ENCODE measurements around the gene MYO16.

Gene MYO16

GRCh38 chr13:108786456-108787200, 157.2 kb downstream of the MYO16 start:
- H3K27ac ChIP-seq (ENCODE audit: poor library complexity, severe bottlenecking): no peak overlapping the region
- TF ChIP-seq CTCF (IDR thresholded peaks at IDR 0.05; ENCODE audit: poor library complexity, severe bottlenecking): no peak
- peaks cover 44% of the 10 kb centered on the region for H3K27me3 ChIP-seq (ENCODE audit: insufficient read depth, poor library complexity, severe bottlenecking)
- no peaks in the 10 kb centered on the region for H3K9me3 ChIP-seq (ENCODE audit: severe bottlenecking)
- H3K36me3 ChIP-seq (ENCODE audit: low read depth): no peaks in the 10 kb centered on the region
- no peaks in the 10 kb centered on the region for H3K4me1 ChIP-seq (ENCODE audit: insufficient read depth, poor library complexity, severe bottlenecking)
- ATAC-seq (ENCODE audit: low read depth) (no peak), DNase-seq (ENCODE audit: low spot score) (no peak)
- H3K4me3 ChIP-seq (ENCODE audit: severe bottlenecking): no peak overlapping the region

- Histone ChIP-seq H3K27ac (ENCODE audit: poor library complexity, severe bottlenecking) (no peak overlapping the region), H3K27me3 (ENCODE audit: insufficient read depth, poor library complexity, severe bottlenecking) (peaks cover 44% of the 10 kb centered on the region), H3K4me3 (ENCODE audit: severe bottlenecking) (no peak overlapping the region), H3K36me3 (ENCODE audit: low read depth) (no peaks in the 10 kb centered on the region), H3K4me1 (ENCODE audit: insufficient read depth, poor library complexity, severe bottlenecking) (no peaks in the 10 kb centered on the region), H3K9me3 (ENCODE audit: severe bottlenecking) (no peaks in the 10 kb centered on the region)
- ATAC-seq (ENCODE audit: low read depth): no peak
- no peak for DNase-seq (ENCODE audit: low spot score)
- TF ChIP-seq CTCF (IDR thresholded peaks at IDR 0.05; ENCODE audit: poor library complexity, severe bottlenecking): no peak
Observed at GRCh38 chr13:108787700-108788414, 158.4 kb downstream of the MYO16 start.

GRCh38 chr13:108789476-108789875, 160.1 kb downstream of the MYO16 start:
- Histone ChIP-seq H3K27ac (ENCODE audit: poor library complexity, severe bottlenecking) (no peak overlapping the region), H3K36me3 (ENCODE audit: low read depth) (no peaks in the 10 kb centered on the region), H3K27me3 (ENCODE audit: insufficient read depth, poor library complexity, severe bottlenecking) (peaks cover 44% of the 10 kb centered on the region), H3K9me3 (ENCODE audit: severe bottlenecking) (no peaks in the 10 kb centered on the region), H3K4me3 (ENCODE audit: severe bottlenecking) (no peak overlapping the region), H3K4me1 (ENCODE audit: insufficient read depth, poor library complexity, severe bottlenecking) (no peaks in the 10 kb centered on the region)
- no peak for TF ChIP-seq CTCF (IDR thresholded peaks at IDR 0.05; ENCODE audit: poor library complexity, severe bottlenecking)
- DNase-seq (ENCODE audit: low spot score): no peak
- no peak for ATAC-seq (ENCODE audit: low read depth)

- ATAC-seq (ENCODE audit: low read depth): no peak
- no peak for DNase-seq (ENCODE audit: low spot score)
- Histone ChIP-seq H3K27ac (ENCODE audit: poor library complexity, severe bottlenecking) (no peak overlapping the region), H3K9me3 (ENCODE audit: severe bottlenecking) (no peaks in the 10 kb centered on the region), H3K36me3 (ENCODE audit: low read depth) (no peaks in the 10 kb centered on the region), H3K4me3 (ENCODE audit: severe bottlenecking) (no peak overlapping the region), H3K4me1 (ENCODE audit: insufficient read depth, poor library complexity, severe bottlenecking) (no peaks in the 10 kb centered on the region), H3K27me3 (ENCODE audit: insufficient read depth, poor library complexity, severe bottlenecking) (peaks cover 3% of the 10 kb centered on the region)
- TF ChIP-seq CTCF (IDR thresholded peaks at IDR 0.05; ENCODE audit: poor library complexity, severe bottlenecking): no peak
Observed at GRCh38 chr13:108795841-108796240, 166.4 kb downstream of the MYO16 start.

- Histone ChIP-seq H3K4me3 (ENCODE audit: severe bottlenecking) (no peak overlapping the region), H3K4me1 (ENCODE audit: insufficient read depth, poor library complexity, severe bottlenecking) (no peaks in the 10 kb centered on the region), H3K36me3 (ENCODE audit: low read depth) (no peaks in the 10 kb centered on the region), H3K27me3 (ENCODE audit: insufficient read depth, poor library complexity, severe bottlenecking) (no peaks in the 10 kb centered on the region), H3K27ac (ENCODE audit: poor library complexity, severe bottlenecking) (no peak overlapping the region), H3K9me3 (ENCODE audit: severe bottlenecking) (no peaks in the 10 kb centered on the region)
- TF ChIP-seq CTCF (IDR thresholded peaks at IDR 0.05; ENCODE audit: poor library complexity, severe bottlenecking): no peak
- DNase-seq (ENCODE audit: low spot score): no peak
- ATAC-seq (ENCODE audit: low read depth): no peak
Observed at GRCh38 chr13:108797354-108797753, 167.9 kb downstream of the MYO16 start.
